ENCODE measurements around the gene SH2D5. TPM values are rescaled to one million over a fixed set of nuclear protein-coding genes. Genes with fewer than 3 reads are reported as not detected.

Gene SH2D5
- polyA plus RNA-seq, 3 donors: not detected

- H3K27ac Mint-ChIP-seq: peak overlapping the region in 1 of 7 donors; percentile 57
- no peak for DNase-seq
- 95% methylated on average over 9 of the region's 9 CpGs for WGBS (ENCODE audit: insufficient coverage)
Measured at GRCh38 chr1:20681999-20682398, 50.5 kb downstream of the SH2D5 start.

GRCh38 chr1:20680269-20680668, 52.2 kb downstream of the SH2D5 start:
- no peak for TF ChIP-seq CTCF (IDR thresholded peaks at IDR 0.05)
- Mint-ChIP-seq H3K27ac (no peak overlapping the region), H3K4me1 (peaks cover 48% of the 10 kb centered on the region), H3K27me3 (ENCODE audit: low read depth in 3 of 3) (peaks cover 0 to 1% (median 1%) of the 10 kb centered on the region in 3 donors), H3K36me3 (peaks cover 2 to 7% of the 10 kb centered on the region in 2 donors), H3K9me3 (peaks cover 0 to 6% (median 4%) of the 10 kb centered on the region in 7 donors), H3K4me3 (no peak overlapping the region)
- Histone ChIP-seq H3K4me3 (replicated peaks in 1 of 3; ENCODE audit: low read depth in 2 of 3, low read length in 3 of 3) (no peak overlapping the region), H3K9ac (ENCODE audit: insufficient read depth, low read length, poor library complexity, severe bottlenecking) (no peak overlapping the region), H3K36me3 (replicated peaks in 1 of 2; ENCODE audit: control insufficient read depth in 1 of 2, insufficient read depth in 2 of 2, low read length in 2 of 2) (no peaks in the 10 kb centered on the region), H4K20me1 (ENCODE audit: insufficient read depth, low read length) (no peaks in the 10 kb centered on the region), H3K4me1 (ENCODE audit: control insufficient read depth in 1 of 2, insufficient read depth in 2 of 2, low read length in 2 of 2) (peaks cover 42 to 43% of the 10 kb centered on the region in 2 donors), H3K27ac (ENCODE audit: low read depth in 1 of 2, low read length in 2 of 2) (no peak overlapping the region), H2AFZ (ENCODE audit: insufficient read depth, low read depth, low read length, poor library complexity, severe bottlenecking) (no peak overlapping the region), H3K4me2 (replicated peaks; ENCODE audit: extremely low read depth, low read length, poor library complexity, severe bottlenecking) (no peak overlapping the region), H3K9me3 (replicated peaks in 1 of 2; ENCODE audit: control insufficient read depth in 1 of 2, insufficient read depth in 1 of 2, low read length in 2 of 2) (peaks cover 0 to 4% of the 10 kb centered on the region in 2 donors), H3K79me2 (ENCODE audit: insufficient read depth, low read length) (peaks cover 6% of the 10 kb centered on the region), H3K27me3 (ENCODE audit: control insufficient read depth in 2 of 2, insufficient read depth in 2 of 2, low read length in 2 of 2) (no peaks in the 10 kb centered on the region)
- no peak for DNase-seq
- intact Hi-C loops (cut with micrococcal nuclease): no loop called here
- 100% methylated on average over 1 of the region's 5 CpGs for WGBS (ENCODE audit: insufficient coverage)

More at GRCh38 chr1:20681999-20682398, 50.5 kb downstream of the SH2D5 start:
- Mint-ChIP-seq H3K4me3 (no peak overlapping the region), H3K9me3 (peaks cover 0 to 6% (median 4%) of the 10 kb centered on the region in 7 donors), H3K36me3 (peaks cover 2 to 7% of the 10 kb centered on the region in 2 donors), H3K4me1 (peaks cover 53% of the 10 kb centered on the region), H3K27me3 (ENCODE audit: low read depth in 3 of 3) (peaks cover 0 to 1% (median 1%) of the 10 kb centered on the region in 3 donors)
- H3K27ac ChIP-seq (ENCODE audit: low read depth in 1 of 2, low read length in 2 of 2): no peak overlapping the region
- no peak overlapping the region for H3K4me3 ChIP-seq (replicated peaks in 1 of 3; ENCODE audit: low read depth in 2 of 3, low read length in 3 of 3)
- no peak overlapping the region for H3K9ac ChIP-seq (ENCODE audit: insufficient read depth, low read length, poor library complexity, severe bottlenecking)
- peaks cover 6% of the 10 kb centered on the region for H3K79me2 ChIP-seq (ENCODE audit: insufficient read depth, low read length)
- intact Hi-C loops (cut with micrococcal nuclease): no loop called here
- H3K4me2 ChIP-seq (replicated peaks; ENCODE audit: extremely low read depth, low read length, poor library complexity, severe bottlenecking): no peak overlapping the region
- no peak for TF ChIP-seq CTCF (IDR thresholded peaks at IDR 0.05)
- no peaks in the 10 kb centered on the region for H3K27me3 ChIP-seq (ENCODE audit: control insufficient read depth in 2 of 2, insufficient read depth in 2 of 2, low read length in 2 of 2)
- H4K20me1 ChIP-seq (ENCODE audit: insufficient read depth, low read length): no peaks in the 10 kb centered on the region
- H2AFZ ChIP-seq (ENCODE audit: insufficient read depth, low read depth, low read length, poor library complexity, severe bottlenecking): no peak overlapping the region
- no peaks in the 10 kb centered on the region for H3K36me3 ChIP-seq (replicated peaks in 1 of 2; ENCODE audit: control insufficient read depth in 1 of 2, insufficient read depth in 2 of 2, low read length in 2 of 2)
- H3K4me1 ChIP-seq (ENCODE audit: control insufficient read depth in 1 of 2, insufficient read depth in 2 of 2, low read length in 2 of 2): peaks cover 44 to 49% of the 10 kb centered on the region in 2 donors
- peaks cover 0 to 4% of the 10 kb centered on the region in 2 donors for H3K9me3 ChIP-seq (replicated peaks in 1 of 2; ENCODE audit: control insufficient read depth in 1 of 2, insufficient read depth in 1 of 2, low read length in 2 of 2)

Measured in CD14-positive monocyte (primary cell).